ENCODE measurements around the gene ADGRF3.

DNA sequence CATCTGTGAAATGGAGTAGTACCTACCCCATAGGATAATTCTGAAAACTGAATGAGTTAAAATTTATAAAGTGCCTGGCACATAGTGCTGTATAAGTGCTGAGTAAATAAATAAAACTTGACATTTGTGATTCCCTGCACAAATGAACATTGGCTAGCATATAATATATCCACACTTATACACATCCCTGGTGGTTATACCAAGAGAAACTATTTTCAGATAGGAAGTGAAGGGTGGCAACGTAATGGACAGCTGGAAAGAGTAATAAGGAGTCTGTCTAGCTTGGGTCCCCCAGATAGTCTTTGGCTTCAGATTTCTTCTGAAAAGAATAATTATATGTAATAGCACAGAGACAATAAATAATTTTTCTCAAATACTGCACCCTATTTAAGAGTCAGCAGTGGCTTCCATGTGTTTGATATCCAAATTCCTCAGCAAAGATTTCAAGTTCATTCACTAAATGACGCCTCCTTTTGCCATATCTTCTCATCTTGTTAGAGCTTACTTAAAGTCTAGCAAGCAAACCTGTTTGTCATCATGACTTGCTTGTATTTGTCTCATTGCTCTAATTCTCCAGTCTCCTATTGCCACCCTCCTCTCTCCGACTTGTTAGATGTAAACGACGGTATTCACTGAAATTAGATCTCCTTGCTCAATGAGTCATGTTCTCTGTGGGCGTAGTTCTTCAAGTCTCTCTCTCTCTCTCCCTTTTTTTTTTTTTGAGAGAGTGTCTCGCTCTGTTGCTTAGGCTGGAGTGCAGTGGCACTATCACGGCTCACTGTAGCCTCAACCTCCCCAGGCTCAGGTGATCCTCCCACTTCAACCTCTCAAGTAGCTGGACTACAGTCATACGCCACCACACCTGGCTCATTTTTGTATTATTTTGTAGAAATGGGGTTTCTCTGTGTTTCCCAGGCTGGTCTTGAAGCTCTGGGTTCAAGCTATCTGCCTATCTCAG is 8.7 kb upstream of the ADGRF3 start:
- no peak for TF ChIP-seq CTCF (IDR thresholded peaks at IDR 0.05)
- TF ChIP-seq POLR2A (IDR thresholded peaks at IDR 0.05): no peak
